GM12878 (cell line): ENCODE results near the gene SOCS1. TPM values are rescaled to one million over a fixed set of nuclear protein-coding genes. Genes with fewer than 3 reads are reported as not detected.

Experiments
- ATF7 ChIP-seq: fragments of 450-650 bp; IDR thresholded peaks from 2 replicates; pipeline ENCODE4 v1.6.1; 2016; ENCODE audit warnings: low read depth, mild to moderate bottlenecking
- CTCF ChIP-seq, 3 experiments: IDR thresholded peaks in 2 of 3; conservative IDR thresholded peaks in 1 of 3; 2 replicates each; pipeline ENCODE4 v1.5.1; 2011; ENCODE audit warnings: low read depth in 3 of 3, low read length in 3 of 3, mild to moderate bottlenecking in 3 of 3, control low read depth in 2 of 3, moderate library complexity in 2 of 3, inconsistent platforms in 1 of 3, mixed read lengths in 1 of 3; ENCODE audit not compliant: control insufficient read depth in 2 of 3, insufficient read depth in 1 of 3; ENCODE audit errors: extremely low read depth in 1 of 3
- DPF2 ChIP-seq: fragments of 450-650 bp; IDR thresholded peaks from 2 replicates; pipeline ENCODE4 v1.6.1; 2017; ENCODE audit warnings: mild to moderate bottlenecking
- EED ChIP-seq: sonication (generic); IDR thresholded peaks from 2 replicates; pipeline ENCODE4 v1.6.1; 2016; ENCODE audit warnings: antibody characterized with exemption, low read depth
- EP300 ChIP-seq, 2 experiments: fragments of 150-350 bp in 1 of 2; IDR thresholded peaks; 2 replicates each; pipeline ENCODE4 v1.6.1; 2011 to 2012; ENCODE audit warnings: low read depth in 2 of 2, low read length in 2 of 2, borderline replicate concordance in 1 of 2, improper control_type of control experiment in 1 of 2, inconsistent platforms in 1 of 2; ENCODE audit not compliant: control insufficient read depth in 1 of 2
- GATAD2B ChIP-seq: fragments of 450-650 bp; conservative IDR thresholded peaks from 2 replicates; pipeline ENCODE4 v1.6.1; 2017; ENCODE audit warnings: low read depth, mild to moderate bottlenecking, moderate library complexity
- IKZF1 ChIP-seq: fragments of 450-650 bp; conservative IDR thresholded peaks from 2 replicates; pipeline ENCODE4 v1.6.1; 2017; ENCODE audit warnings: antibody characterized with exemption, mild to moderate bottlenecking
- IKZF2 ChIP-seq, 2 experiments: fragments of 450-650 bp; IDR thresholded peaks; 2 replicates each; pipeline ENCODE4 v1.6.1; 2017; ENCODE audit warnings: mild to moderate bottlenecking in 2 of 2, moderate library complexity in 2 of 2
- NBN ChIP-seq: fragments of 450-650 bp; IDR thresholded peaks from 2 replicates; pipeline ENCODE4 v1.6.1; 2016
- PBX3 ChIP-seq: IDR thresholded peaks from 2 replicates; pipeline ENCODE4 v1.6.1; 2011; ENCODE audit warnings: mild to moderate bottlenecking, low read depth, low read length, moderate library complexity; ENCODE audit not compliant: insufficient replicate concordance
- PKNOX1 ChIP-seq: fragments of 450-650 bp; IDR thresholded peaks from 2 replicates; pipeline ENCODE4 v1.6.1; 2016; ENCODE audit warnings: mild to moderate bottlenecking
- RELB ChIP-seq: fragments of 450-650 bp; IDR thresholded peaks from 2 replicates; pipeline ENCODE4 v1.6.1; 2017; ENCODE audit warnings: low read depth, mild to moderate bottlenecking, moderate library complexity
- SP1 ChIP-seq: IDR thresholded peaks from one replicate; pipeline ENCODE4 v1.6.1; 2011; ENCODE audit warnings: low read depth, low read length
- SREBF2 ChIP-seq: IDR thresholded peaks from 2 replicates; pipeline ENCODE4 v1.6.1; 2012; ENCODE audit warnings: mild to moderate bottlenecking, low read length
- YBX1 ChIP-seq: fragments of 450-650 bp; IDR thresholded peaks from 2 replicates; pipeline ENCODE4 v1.6.1; 2016; ENCODE audit warnings: antibody characterized with exemption
- ZBTB40 ChIP-seq: fragments of 450-650 bp; IDR thresholded peaks from 2 replicates; pipeline ENCODE4 v1.6.1; 2016; ENCODE audit warnings: mild to moderate bottlenecking, moderate library complexity, borderline replicate concordance
- ZNF207 ChIP-seq: fragments of 450-650 bp; IDR thresholded peaks from 2 replicates; pipeline ENCODE4 v1.6.1; 2014; ENCODE audit warnings: antibody characterized with exemption, mild to moderate bottlenecking, borderline replicate concordance
- polyA plus RNA-seq, 11 experiments: library from polyadenylated mRNA; depleted of rRNA in 4 of 11; unstranded in 6 of 11; stranded (reverse) in 5 of 11; fragments of >200 nt; fragmentation: Nextera tagmentation in 4 of 11; fragmentation: Illumina TruSeq in 1 of 11; extraction: Ambion mirVana in 4 of 11; extraction: Trizol in 1 of 11; gene quantifications; 1 replicate in 1 of 11; 2 replicates in 10 of 11; pipeline versions ENCODE4 v1.2.1 to v1.2.3, GENCODE V29; 2011 to 2016; ENCODE audit warnings: inconsistent platforms in 2 of 11, missing spikeins in 2 of 11, low read depth in 1 of 11
- total RNA-seq, 4 experiments: library from RNA; depleted of rRNA in 3 of 4; stranded (reverse); fragments of >200 nt in 3 of 4; fragmentation: Illumina TruSeq in 1 of 4; extraction: Trizol in 1 of 4; gene quantifications; 2 replicates each; pipeline versions ENCODE4 v1.2.1 to v1.2.3, GENCODE V29; 2013 to 2021

Gene SOCS1
- total and polyA plus RNA-seq, 10 of the 15 experiments (the other 5 are each of a cell fraction or from before 2014, with no cell fraction given): 0.42 to 39.8 (median 11.2) TPM

GRCh38 chr16:11208916-11209665 is 46.9 kb downstream of the SOCS1 start (continued):
- no peak for TF ChIP-seq PKNOX1
- TF ChIP-seq PBX3: no peak
- peak; percentile 46; the same call in 1 of the 2 replicates for TF ChIP-seq RELB
- TF ChIP-seq IKZF1: peak; percentile 63; the same call in 1 of the 2 replicates
- 0 out of 2 replicates have a peak, but pooled peaks have one; percentile 44 for TF ChIP-seq DPF2
- no peak for TF ChIP-seq ZNF207
- 0 out of 2 replicates have a peak, but pooled peaks have one; percentile 44 for TF ChIP-seq NBN
- no peak for TF ChIP-seq YBX1
- TF ChIP-seq CTCF (IDR thresholded peaks at IDR 0.05 in 2 of 3, conservative IDR thresholded peaks at IDR 0.05 in 1 of 3; ENCODE audit: control insufficient read depth in 2 of 3, extremely low read depth in 1 of 3, insufficient read depth in 1 of 3, low read depth in 3 of 3, low read length in 3 of 3): no peak
- no peak for TF ChIP-seq GATAD2B
- TF ChIP-seq EED: peak; percentile 57
- TF ChIP-seq ATF7: 0 out of 2 replicates have a peak, but pooled peaks have one; percentile 27
- TF ChIP-seq SP1: no peak
- TF ChIP-seq EP300 (IDR thresholded peaks at IDR 0.05; ENCODE audit: borderline replicate concordance in 1 of 2, control insufficient read depth in 1 of 2, low read depth in 2 of 2, low read length in 2 of 2): no peak
- TF ChIP-seq SREBF2: no peak
- peak; percentile 74 to 78; a peak in 3 of 4 replicates for TF ChIP-seq IKZF2 (IDR thresholded peaks at IDR 0.05)
- no peak for TF ChIP-seq ZBTB40
